Chondrocyte (in vitro differentiated cells): ENCODE results near the gene USE1. TPM values are rescaled to one million over a fixed set of nuclear protein-coding genes. Genes with fewer than 3 reads are reported as not detected.

ENCODE experiments used
- DNase-seq: peaks from one replicate; pipeline ENCODE4 v3.0.0; 2021; ENCODE audit warnings: mixed read lengths, low spot score
- H3K27ac Mint-ChIP-seq: one replicate; pipeline ENCODE4 v1.8.0; 2021; ENCODE audit warnings: mild to moderate bottlenecking, moderate library complexity, mixed read lengths; ENCODE audit not compliant: unreplicated experiment
- H3K27me3 Mint-ChIP-seq: 2 replicates; pipeline ENCODE4 v1.8.0; 2021; ENCODE audit warnings: low read depth, mixed read lengths
- H3K36me3 Mint-ChIP-seq: 2 replicates; pipeline ENCODE4 v1.8.0; 2021; ENCODE audit warnings: low read depth, mixed read lengths
- H3K4me1 Mint-ChIP-seq: 2 replicates; pipeline ENCODE4 v1.8.0; 2021; ENCODE audit warnings: low read depth, mild to moderate bottlenecking, mixed read lengths
- H3K4me3 Mint-ChIP-seq: one replicate; pipeline ENCODE4 v1.8.0; 2021; ENCODE audit warnings: mild to moderate bottlenecking, moderate library complexity, mixed read lengths; ENCODE audit not compliant: unreplicated experiment
- H3K9me3 Mint-ChIP-seq: 2 replicates; pipeline ENCODE4 v1.8.0; 2021; ENCODE audit warnings: low read depth, mixed read lengths
- CTCF ChIP-seq: fragments of 200-600 bp; sonication (generic); IDR thresholded peaks from 2 replicates; pipeline ENCODE4 v1.5.0; 2021; ENCODE audit warnings: antibody characterized with exemption, mild to moderate bottlenecking, moderate library complexity
- total RNA-seq: library from RNA; stranded (reverse); gene quantifications from 3 replicates; pipeline ENCODE4 v1.2.1, GENCODE V29; 2021

USE1 gene
- total RNA-seq, 1 donor from 2014 or later: 29.9 TPM

- no peaks in the 10 kb centered on the region for H3K4me1 Mint-ChIP-seq
- H3K9me3 Mint-ChIP-seq: no peaks in the 10 kb centered on the region
- DNase-seq: no peak
- H3K36me3 Mint-ChIP-seq: peaks cover 23% of the 10 kb centered on the region
- H3K4me3 Mint-ChIP-seq: no peak overlapping the region
- no peak overlapping the region for H3K27ac Mint-ChIP-seq
- TF ChIP-seq CTCF: no peak
- H3K27me3 Mint-ChIP-seq: no peaks in the 10 kb centered on the region
Measured at GRCh38 chr19:17178291-17178690, 36.9 kb upstream of the USE1 start.

- Mint-ChIP-seq H3K27me3 (no peaks in the 10 kb centered on the region), H3K4me3 (no peak overlapping the region), H3K27ac (no peak overlapping the region), H3K36me3 (peaks cover 30% of the 10 kb centered on the region), H3K9me3 (no peaks in the 10 kb centered on the region), H3K4me1 (no peaks in the 10 kb centered on the region)
- no peak for TF ChIP-seq CTCF
- no peak for DNase-seq
Measured at GRCh38 chr19:17180997-17181702, 34.0 kb upstream of the USE1 start.

- Mint-ChIP-seq H3K27me3 (no peaks in the 10 kb centered on the region), H3K27ac (no peak overlapping the region), H3K4me3 (no peak overlapping the region), H3K4me1 (no peaks in the 10 kb centered on the region), H3K36me3 (peaks cover 30% of the 10 kb centered on the region), H3K9me3 (no peaks in the 10 kb centered on the region)
- no peak for TF ChIP-seq CTCF
- no peak for DNase-seq
Measured at GRCh38 chr19:17183271-17183761, 31.8 kb upstream of the USE1 start.

- H3K36me3 Mint-ChIP-seq: peaks cover 30% of the 10 kb centered on the region
- no peaks in the 10 kb centered on the region for H3K9me3 Mint-ChIP-seq
- no peak for TF ChIP-seq CTCF
- no peaks in the 10 kb centered on the region for H3K4me1 Mint-ChIP-seq
- H3K27ac Mint-ChIP-seq: no peak overlapping the region
- no peak overlapping the region for H3K4me3 Mint-ChIP-seq
- DNase-seq: no peak
- H3K27me3 Mint-ChIP-seq: no peaks in the 10 kb centered on the region
Measured at GRCh38 chr19:17183858-17184321, 31.3 kb upstream of the USE1 start.

- DNase-seq: no peak
Measured at GRCh38 chr19:17184371-17184841, 30.8 kb upstream of the USE1 start.

More at GRCh38 chr19:17184371-17184841, 30.8 kb upstream of the USE1 start:
- H3K36me3 Mint-ChIP-seq: peaks cover 30% of the 10 kb centered on the region
- H3K27me3 Mint-ChIP-seq: no peaks in the 10 kb centered on the region
- no peak overlapping the region for H3K27ac Mint-ChIP-seq
- no peak for TF ChIP-seq CTCF
- no peaks in the 10 kb centered on the region for H3K9me3 Mint-ChIP-seq
- no peaks in the 10 kb centered on the region for H3K4me1 Mint-ChIP-seq
- no peak overlapping the region for H3K4me3 Mint-ChIP-seq
